ENCODE measurements around the gene MAPRE3.
A peak's percentile ranks its signal among the peaks of the same experiment; 100 is the strongest.

The MAPRE3 gene

GRCh38 chr2:26983746-26984145, 13.3 kb downstream of the MAPRE3 start:
- DNase-seq (ENCODE audit: low spot score) = no peak

DNA sequence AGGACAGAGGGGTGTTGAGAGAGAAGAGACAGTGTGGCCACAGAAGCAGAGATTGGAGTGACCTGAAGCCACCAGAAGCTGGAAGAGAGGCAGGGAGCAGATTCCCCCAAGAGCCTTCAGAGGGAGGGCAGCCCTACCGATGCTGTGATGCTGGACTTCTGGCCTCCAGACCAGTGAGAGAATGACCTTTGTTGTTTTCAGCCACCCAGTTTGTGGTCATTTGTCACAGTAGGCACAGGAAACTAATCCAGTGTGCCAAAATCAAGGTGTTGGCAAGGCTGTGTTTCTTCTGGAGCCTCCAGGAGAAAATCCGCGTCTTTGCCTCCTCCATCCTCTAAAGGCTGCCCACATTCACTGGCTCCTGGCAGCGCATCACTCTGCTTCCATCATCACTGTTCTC, 15.4 kb downstream of the MAPRE3 start:
- no peak for DNase-seq (ENCODE audit: low spot score)

- DNase-seq (ENCODE audit: low spot score) = no peak
Observed at GRCh38 chr2:26986576-26986975, 16.1 kb downstream of the MAPRE3 start.

DNA sequence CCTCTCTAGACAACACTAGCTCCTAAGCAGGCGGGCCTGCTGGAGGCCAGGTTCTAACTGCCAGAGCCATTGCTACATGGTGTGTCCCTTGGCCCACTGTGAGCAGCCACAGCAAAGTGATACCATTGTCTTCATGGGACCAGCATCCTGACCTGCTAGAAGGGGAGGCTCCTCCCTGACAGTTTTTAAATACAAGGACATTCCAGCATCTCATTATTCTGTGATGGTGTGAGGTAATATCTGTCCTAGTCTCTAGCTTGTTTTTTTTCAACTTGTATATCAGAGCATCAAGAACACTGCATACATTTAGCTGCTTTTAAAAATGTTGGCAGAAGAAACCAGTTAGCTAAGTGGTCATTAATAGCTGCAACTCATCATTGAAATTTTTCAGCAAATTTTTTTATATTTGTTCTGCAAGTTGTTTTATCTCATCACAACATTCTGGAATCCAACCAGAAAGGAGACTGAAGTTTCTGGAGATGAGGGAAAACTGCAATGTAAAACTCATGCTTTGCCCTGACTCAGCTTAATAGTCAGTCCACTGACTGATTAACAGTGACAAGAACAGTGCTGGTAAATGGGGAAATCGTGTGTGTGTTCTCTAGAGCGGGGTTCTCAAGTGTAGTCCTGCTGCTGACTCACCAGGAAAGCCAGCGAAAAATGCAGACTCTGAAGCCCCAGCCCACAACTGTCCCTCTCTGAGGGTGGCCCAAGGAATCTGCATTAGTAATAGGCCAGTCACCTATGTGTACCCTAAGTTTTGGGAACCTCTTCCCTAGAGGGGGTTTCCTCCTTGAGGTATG, 17.8 kb downstream of the MAPRE3 start:
- no peak for DNase-seq (ENCODE audit: low spot score)

- DNase-seq (ENCODE audit: low spot score) = no peak
Observed at GRCh38 chr2:26989156-26989555, 18.7 kb downstream of the MAPRE3 start.

DNA sequence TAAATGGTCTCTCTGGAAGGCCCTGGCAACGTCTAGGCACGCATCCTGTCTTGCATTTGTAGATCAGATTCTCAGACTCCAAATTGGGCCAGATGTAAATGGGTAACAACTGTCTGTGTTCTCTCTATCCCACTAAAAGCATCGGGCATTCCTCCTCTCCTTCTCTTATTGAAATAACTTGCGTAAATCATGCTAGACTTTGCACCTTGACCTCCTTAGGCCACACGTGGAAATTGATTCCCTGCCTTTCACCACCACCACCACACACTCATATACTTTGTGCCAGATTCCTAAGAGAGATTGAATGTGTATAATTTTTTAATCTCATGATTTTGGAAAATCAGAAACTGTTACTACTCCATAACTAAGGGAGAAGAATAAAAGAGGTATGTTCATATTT, 21.3 kb downstream of the MAPRE3 start:
- no peak for DNase-seq (ENCODE audit: low spot score)

DNA sequence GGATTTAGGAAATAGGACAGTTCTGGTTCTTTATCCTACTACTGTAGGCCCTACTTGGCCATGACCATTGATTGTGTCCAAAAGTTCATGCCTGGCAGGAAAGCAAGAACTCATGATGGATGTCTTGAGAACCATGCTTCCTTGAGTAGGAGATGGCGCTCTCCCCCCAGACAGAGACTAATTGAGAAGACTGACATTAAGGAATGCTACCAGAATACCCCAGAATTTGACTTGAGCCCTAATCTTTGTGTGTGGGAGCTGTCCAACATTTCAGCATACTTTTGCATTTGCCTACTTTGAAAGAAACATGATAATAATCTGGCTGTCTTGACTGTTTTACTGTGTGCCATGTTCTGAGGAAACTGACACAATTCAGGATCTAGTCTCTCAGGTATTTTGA, 23.3 kb downstream of the MAPRE3 start:
- peak; percentile 21 for DNase-seq (ENCODE audit: low spot score)

GRCh38 chr2:26994983-26995382, 24.5 kb downstream of the MAPRE3 start:
- DNase-seq (ENCODE audit: low spot score) = no peak

GRCh38 chr2:26997394-26997793, 27.0 kb downstream of the MAPRE3 start:
- DNase-seq (ENCODE audit: low spot score) = no peak

GRCh38 chr2:26998323-26998722, 27.9 kb downstream of the MAPRE3 start:
- DNase-seq (ENCODE audit: low spot score) = no peak

DNA sequence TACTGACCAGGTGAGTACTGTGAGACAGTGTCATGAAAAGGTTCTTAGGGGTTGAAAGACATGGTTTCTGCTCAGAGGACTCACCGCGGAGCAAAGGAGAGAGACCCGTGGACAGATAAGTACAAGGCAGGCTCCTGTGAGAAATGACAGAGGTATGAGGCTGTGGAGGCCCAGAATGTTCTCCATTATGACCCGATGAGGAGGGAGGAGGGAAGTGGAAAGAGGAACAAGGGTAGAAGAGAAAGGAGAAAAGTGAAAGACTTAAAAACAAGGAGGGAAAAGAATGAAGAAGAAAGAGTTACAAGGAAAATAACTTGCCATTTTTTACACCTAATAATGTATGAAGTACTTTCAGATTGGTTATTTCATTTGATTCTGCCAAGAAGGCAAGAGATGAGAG, 29.8 kb downstream of the MAPRE3 start:
- DNase-seq (ENCODE audit: low spot score) = no peak

DNA sequence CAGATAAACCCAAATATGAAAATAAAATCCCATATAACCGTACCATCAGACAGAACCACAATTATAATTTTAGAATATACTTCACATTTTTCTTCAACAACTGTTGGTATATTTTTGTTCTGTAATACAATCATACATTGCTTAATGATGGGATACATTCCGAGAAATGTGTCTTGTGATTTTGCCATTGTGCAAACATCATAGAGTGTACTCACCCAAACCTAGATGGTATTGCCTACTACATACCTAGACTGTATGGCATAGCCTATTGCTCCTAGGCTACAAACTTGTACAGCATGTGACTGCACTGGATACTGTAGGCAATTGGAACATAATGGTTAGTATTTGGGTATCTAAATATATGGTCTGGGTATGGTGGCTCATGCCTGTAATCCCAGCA, 30.6 kb downstream of the MAPRE3 start:
- no peak for DNase-seq (ENCODE audit: low spot score)

- no peak for DNase-seq (ENCODE audit: low spot score)
Observed at GRCh38 chr2:27001950-27002349, 31.5 kb downstream of the MAPRE3 start.

- no peak for DNase-seq (ENCODE audit: low spot score)
Observed at GRCh38 chr2:27003007-27003406, 32.6 kb downstream of the MAPRE3 start.

GRCh38 chr2:27003857-27004256, 33.4 kb downstream of the MAPRE3 start:
- no peak for DNase-seq (ENCODE audit: low spot score)

GRCh38 chr2:27006602-27007415, 36.4 kb downstream of the MAPRE3 start:
- DNase-seq (ENCODE audit: low spot score) = no peak

- no peak for DNase-seq (ENCODE audit: low spot score)
Observed at GRCh38 chr2:27007416-27008374, 37.3 kb downstream of the MAPRE3 start.

DNA sequence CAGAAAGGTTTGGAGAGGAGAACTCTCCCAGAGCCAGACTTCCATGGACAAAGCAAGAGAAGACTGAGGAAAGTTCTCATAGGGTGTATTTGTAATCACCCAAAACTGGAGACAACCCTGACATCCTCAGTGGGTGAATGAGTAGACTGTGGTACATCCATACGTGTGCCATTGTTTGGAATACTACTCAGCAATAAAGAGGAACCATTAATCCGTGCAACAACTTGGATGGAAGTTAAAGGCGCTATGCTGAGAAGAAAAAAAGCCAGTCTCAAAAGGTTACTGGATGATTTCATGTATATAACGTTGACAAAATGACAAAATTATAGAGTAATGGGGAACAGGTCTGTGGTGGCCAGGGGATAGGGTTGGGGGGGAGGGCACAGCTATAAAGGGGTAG, 38.2 kb downstream of the MAPRE3 start:
- DNase-seq (ENCODE audit: low spot score) = no peak

DNA sequence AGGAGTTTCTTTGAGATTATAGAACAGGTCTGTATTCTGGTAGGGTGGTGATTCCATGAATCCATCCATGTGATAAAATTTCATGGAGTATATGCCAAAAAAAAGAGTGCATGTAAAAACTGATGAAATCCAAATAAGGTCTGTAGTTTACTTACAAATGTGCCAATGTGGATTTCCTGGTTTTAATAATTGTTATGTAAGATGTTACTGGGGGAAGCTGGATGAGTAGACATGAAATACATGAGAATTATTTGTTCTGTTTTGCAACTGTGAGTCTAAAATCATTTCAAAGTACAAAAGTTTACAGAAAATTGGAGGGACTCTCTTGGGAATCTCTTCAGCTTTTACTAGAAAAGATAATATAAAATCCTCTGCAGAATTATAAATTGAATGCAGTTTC, 38.6 kb downstream of the MAPRE3 start:
- no peak for DNase-seq (ENCODE audit: low spot score)

GRCh38 chr2:27009716-27010115, 39.3 kb downstream of the MAPRE3 start:
- no peak for DNase-seq (ENCODE audit: low spot score)

- DNase-seq (ENCODE audit: low spot score) = no peak
Observed at GRCh38 chr2:27010139-27010538, 39.7 kb downstream of the MAPRE3 start.

DNA sequence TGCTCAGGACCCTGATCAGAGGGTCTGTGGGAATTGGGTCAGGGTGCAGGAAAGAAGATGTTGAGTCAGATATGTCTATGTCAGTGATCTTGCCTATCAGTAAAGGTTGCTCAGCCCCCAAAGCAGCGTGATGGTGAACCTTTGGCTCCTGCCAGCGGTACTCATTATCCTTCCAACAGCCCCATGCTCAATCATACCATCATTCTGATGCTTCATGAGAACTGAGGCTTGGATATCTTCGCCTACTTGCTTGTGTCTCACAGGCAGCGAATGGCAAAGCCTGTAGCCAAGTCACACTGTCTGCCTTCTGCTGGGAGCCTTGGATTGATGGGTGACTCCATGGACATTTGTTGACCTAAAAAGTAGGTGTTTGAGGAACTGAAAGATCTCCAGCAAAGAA, 43.3 kb downstream of the MAPRE3 start:
- DNase-seq (ENCODE audit: low spot score) = no peak
